Hematopoietic multipotent progenitor cell treated with erythropoietin and hydrocortisone succinate and interleukin-3 and kit ligand, for 17 days (in vitro differentiated cells): Measurements from ENCODE around the gene ACTRT2.

ENCODE experiments used
- DNase-seq: peaks from one replicate; pipeline ENCODE4 v3.0.0-alpha.2; 2015; ENCODE audit warnings: low spot score

Gene ACTRT2

DNA sequence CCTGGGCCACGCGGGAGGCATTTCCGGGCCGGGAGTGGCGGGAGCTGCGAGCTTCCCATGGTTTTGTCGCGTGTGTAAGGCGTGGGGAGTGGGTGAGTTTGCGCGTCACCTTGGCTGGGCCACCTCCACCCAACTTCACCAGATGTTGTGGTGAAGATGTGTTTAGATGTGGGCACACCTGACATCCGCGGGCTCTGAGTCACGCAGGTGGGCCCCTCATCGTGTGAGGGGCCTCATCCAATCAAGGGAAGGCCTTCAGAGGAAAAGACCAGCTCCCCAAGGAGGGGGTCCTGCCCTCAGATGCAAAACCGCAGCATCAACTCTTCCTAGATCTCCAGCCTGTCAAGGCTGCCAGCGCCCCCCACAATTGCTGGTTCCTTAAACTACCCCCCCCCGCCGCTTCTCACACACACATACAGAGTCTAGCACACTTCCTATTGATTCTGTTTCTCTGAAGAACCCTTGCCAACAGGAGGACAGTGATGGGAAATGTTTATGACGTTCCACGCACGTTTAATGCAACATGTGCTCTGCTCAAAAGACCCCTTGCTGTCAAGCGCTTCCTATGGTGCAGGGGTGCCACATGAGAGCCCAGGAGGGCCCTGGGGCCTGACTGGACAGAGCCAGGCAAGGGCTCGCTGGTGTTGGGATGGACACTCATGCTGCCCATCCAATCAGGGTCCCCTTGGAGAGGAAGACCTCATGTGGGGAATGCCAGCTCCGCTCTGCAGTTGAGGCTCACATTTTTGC, 11.9 kb downstream of the ACTRT2 start:
- DNase-seq: no peak

DNA sequence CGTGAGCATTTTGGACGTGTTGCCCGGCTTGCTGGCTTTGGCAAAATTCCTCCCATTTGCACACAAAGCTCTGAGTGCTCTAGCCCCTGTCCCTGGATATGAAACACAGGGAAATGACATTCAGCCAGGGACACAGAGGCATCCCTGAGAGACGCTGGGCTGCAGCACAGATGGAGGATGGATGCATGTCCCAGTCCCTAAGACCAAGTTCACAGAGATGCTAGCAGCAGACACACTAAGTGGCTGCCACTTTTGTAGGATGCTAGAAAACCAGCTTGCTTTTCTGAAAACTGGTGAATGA, 12.5 kb downstream of the ACTRT2 start:
- DNase-seq: no peak

DNA sequence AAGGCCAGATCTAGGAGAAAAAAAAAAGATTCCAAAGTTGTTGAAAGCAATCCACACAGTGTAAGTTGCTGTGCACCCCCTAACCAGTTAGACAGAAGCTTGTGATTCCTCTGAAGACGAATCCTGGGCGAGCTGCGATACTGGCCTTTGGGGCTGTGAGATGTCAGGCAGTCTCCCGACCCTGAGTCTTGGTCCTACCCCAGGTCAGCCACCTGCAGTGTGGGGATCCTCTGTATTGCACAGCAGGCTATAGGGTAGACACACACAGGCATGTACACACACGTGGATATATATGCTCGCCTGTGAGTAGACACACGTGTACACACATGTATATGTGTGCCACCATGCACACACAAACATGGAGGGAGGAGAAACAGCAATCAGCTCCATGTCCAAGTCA, 12.9 kb downstream of the ACTRT2 start:
- no peak for DNase-seq

DNA sequence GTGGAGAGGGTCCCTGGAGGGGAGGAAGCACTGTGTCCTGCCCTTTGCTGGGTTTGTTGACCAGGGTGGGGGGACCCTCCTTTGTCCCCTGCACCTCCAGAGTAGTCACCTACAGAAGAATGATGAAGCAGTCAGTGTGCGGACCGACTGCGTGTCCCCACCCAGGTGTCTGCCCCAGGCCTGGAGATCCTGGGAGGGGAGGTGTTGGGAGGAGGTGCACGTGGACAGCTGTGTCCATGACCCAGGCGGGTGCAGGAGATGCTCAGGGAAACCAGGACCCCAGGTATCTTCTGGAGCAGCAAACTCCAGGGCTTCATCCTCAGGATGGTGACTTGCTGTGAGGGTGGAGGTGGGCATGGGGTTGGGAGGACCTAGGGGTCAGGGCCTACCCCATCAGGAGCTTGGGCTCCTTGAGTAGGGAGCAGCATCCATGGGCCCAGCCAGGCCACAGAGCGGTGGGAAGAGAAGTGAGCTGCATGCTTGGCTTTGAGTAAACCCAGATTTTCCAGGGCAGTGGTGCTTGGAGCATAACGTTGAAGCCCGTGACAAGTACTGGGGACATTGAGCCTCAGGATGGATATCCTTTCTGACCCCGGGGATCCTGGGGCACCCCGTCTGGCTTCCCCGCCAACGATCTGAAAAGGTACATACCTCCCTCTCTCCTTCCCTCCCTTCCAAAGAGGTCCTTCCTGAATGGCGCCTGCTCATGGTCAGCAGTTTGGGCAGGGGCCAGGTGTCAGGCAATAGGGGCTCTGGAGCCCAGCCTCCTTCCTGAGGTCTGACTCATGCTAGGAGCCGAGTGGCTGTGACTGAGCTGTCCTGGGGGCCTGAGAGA, 13.7 kb downstream of the ACTRT2 start:
- no peak for DNase-seq

DNA sequence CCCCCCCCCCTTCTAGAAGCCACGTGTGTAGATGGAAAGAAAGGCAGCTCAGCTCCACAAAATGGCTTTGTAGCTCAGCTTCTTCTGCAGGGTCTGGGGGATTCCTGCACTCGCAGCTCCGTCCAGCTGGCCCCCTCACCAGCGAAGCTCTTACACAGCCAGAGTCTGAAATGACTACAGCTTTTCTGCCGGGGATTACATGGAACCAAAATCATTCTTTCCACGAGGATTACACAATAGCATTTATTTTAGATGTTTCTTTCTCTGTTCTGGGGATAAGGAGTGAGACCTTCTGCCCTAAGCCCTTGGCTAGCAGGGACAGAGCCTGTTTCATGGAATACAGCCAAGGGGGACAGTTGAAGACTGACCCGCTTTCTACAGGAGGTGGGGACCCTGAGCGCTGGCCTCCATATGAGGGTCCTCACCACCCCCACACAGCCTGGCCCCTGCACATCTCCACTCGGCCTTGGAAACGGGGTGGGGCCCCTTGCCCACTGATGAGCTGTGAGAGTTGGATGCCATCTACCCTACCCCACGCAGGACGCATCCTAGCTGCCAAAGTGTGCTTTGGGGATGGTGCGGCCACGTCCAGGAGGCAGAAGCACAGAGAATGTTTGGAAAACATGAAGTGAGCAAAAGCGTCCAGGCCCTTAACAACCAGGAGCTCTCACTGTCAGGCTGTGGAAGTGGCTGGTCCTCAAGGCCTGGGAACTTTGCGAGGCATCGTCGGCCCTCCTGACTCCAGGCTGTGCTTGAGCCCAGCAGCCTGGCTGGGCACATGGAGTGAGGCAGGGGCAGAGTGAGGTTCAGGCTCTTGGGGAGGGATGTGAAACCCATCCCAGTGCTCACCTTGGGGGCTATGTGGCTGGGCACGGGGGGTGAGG, 14.5 kb downstream of the ACTRT2 start:
- no peak for DNase-seq

DNA sequence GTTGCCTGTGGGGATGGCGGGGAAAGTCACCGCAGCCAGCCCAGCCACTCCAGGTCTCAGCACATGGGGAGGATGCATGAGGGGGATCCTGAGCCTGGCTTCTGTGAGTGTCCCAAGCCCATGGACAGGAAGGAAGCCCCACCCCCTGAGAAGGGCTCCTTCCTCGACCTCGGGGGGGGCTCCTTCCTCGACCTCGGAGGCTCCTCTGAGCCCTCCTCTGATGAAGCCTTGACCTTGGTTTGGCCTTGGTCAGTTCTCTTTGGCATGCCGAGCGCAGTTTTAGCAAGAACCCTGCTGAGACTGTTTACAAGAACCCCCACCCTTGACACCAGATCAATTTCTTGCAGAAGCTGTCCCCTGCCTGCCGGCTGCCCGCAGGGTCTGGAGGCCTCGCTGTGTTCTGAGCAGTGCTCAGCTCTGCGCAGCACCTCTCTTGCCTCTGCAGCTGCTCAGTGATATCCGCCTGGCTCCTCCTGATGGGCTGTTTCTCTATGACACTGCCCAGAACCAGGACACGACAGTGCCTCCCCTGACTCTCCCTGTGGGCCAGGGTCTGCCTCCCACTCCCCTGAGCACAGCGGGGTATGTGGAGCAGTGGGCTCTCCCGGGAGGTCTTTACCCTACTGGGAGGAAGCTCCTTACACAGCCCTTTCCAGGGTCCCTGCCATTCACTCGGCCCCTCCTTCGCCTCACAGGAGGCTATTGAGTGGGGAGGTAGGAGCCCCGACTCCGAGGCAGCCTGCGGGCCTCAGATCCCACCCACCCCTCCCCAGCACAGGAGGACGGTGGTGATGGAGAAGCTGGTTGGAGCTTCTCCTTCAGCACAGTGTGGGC, 15.4 kb downstream of the ACTRT2 start:
- no peak for DNase-seq

DNA sequence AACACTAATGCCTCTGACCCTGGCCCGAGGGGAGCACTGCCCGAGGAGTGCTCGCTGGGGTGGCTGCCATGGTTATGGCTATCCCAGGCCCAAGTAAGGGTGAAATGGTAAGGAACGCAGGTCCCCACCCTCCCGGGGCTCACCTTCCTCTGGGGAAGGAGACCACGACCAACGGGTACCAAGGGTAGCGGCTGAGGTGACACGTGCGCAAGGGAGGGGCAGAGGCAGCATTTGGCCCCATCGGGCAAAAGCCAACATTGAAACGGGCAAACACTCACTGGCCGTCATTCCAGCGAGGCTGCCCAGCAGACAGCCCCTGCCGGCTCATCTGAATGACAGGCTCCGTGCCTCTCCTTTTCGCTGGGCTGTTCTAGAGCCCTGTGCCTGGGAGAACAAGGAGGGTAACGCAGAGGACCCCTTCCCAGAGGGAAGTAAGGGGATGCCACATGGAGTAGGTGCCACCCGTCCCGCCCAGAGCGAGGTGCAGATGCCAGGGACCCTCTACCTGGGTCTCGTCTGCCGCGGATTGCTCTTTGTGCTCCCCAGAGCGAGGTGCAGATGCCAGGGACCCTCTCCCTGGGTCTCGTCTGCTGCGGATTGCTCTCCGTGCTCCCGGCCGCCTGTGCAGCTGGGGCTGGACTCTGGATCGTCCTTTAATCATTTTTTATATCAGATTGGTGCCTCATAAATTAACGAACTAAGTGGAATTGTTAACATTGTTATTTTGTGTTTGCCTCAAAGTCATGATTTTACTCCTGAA, 16.2 kb downstream of the ACTRT2 start:
- no peak for DNase-seq

DNA sequence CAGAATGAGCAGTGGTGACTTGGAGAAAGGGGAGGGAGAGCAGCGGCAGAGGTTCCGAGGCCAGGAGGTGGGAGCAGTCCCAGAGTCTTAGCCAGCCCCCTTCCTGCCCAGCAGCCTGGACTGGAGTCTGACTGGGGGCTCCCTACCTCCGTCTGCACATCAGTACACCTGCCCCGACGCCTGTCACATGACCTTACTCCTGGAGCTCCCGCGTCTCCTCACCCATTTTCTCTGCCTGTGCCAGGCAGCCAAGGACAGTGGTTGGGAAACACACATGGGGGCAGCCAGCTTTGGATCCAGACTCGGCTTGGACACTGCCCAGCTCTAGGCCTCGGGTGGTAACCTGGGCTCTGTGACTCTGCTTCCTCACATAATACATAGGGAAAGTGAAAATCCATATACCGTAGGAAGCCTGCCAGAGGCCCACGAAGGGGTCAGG, 16.9 kb downstream of the ACTRT2 start:
- no peak for DNase-seq

DNA sequence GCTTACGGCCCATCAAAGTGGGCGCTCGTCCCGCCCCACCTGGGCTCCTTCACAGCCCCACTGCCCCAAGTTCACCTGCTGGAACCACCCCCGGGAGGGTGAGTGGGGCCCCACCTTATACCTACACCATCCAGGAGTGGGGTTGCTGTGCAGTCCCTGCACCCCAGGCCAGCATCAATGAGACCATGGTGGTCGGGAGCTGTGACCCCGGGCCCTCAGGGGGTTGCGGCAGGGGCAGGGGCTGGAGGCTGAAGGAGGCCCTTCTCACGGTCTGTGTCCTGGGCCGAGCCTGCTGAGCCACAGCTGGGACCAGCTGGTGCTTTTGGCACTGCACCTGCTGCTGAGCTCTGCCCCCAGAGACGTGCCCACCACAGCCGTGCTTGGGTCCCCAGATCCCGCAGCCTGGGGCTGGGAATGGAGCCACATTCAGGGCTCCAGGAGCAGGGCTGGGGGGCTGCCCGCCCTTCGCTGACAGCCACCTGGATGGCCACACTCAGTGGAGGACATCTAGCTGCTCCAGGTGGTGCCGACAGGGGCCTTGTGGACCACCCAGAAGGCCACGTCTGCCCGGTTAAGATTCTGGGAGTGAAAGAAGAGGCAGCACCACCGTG, 17.4 kb downstream of the ACTRT2 start:
- no peak for DNase-seq

DNA sequence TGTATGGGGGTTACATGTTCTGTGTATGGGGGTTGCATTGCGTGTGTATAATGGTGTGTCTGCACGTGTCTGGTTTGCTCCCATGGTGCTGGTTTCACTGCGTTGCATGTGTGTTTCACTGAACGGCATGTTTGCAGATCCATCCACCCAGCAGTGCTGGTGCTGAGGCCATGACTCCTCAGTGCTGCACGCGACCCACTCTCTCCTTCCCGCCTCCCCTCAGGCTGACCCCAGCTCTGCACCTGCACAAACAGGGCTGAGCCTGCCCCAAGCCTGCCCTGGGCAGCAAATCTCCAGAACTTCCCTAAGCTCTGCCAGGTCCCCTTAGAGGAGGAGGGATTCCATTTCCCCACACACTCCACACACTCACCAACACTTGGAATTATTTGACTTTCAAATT, 18.7 kb downstream of the ACTRT2 start:
- no peak for DNase-seq

DNA sequence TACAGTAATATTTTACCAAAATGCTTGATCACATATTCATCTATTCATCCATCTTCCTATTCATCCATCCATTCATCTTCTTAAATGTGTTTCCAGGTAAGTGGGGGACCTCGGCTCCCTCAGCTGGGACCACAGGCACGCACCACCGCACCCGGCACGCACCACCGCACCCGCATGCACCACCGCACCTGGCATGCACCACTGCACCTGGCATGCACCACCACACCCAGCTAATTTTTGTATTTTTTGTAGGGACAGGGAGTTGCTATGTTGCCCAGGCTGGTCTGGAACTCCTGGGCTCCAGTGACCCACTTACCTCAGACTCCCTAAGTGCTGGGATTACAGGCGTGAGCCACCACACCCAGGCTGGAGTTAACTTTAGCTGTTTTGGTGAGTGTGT, 21.2 kb downstream of the ACTRT2 start:
- DNase-seq: no peak

DNA sequence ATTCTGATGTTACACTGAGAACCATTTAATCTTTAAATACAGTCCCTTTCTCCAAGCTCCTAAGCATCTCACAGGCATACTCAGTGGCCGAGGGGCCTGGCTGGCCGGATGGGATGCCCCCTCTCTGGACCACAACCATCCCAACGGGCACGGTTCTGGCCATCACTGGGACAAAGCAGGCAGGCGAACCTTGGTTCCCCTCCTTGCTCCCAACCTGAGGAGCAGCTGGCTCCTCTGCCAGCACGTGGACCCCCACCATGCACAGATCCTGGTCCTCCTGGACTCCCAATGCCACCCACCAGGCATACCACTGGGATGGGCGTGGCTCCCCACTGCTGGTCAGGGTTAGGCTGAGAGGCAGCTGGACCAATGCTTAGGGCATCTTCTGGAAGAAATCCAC, 27.9 kb downstream of the ACTRT2 start:
- no peak for DNase-seq

DNA sequence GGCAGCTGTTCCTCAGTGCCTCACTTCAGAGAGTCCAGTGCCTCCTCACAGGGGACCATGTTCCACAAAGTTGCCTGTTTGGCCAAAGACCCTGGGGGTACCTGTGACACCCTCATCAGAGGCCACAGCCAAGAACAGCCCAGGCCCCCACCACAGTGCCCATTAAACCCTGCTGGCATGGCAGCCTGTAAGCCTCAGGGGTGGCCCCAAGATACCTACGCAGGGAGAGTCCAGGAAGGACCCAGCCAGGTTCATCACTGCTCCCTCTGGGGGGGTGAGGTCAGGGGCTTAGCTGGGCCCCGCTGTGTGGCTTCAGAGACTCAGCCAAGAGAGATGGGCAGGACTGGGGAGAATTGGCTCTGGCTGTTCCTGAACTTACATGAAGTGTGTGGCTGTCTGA, 28.6 kb downstream of the ACTRT2 start:
- no peak for DNase-seq

DNA sequence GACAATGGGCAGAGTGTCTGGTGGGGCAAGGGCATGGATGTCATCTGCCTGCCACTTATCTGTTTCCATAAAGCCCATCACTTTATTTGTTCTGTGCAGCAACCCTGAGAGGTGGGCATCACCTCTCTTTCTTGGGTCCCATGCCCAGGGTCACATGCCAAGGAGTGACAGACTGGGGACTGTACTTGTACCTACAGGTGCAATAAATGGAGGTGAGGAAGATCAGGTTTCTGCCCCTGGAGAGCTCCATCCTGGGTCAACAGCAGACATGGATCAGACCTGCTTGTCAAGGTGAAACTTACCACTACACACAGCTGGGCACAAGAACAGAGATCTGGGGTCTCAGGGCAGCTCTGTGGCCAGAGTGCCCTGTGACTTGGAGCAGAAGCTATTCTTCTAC, 29.3 kb downstream of the ACTRT2 start:
- DNase-seq: no peak

DNA sequence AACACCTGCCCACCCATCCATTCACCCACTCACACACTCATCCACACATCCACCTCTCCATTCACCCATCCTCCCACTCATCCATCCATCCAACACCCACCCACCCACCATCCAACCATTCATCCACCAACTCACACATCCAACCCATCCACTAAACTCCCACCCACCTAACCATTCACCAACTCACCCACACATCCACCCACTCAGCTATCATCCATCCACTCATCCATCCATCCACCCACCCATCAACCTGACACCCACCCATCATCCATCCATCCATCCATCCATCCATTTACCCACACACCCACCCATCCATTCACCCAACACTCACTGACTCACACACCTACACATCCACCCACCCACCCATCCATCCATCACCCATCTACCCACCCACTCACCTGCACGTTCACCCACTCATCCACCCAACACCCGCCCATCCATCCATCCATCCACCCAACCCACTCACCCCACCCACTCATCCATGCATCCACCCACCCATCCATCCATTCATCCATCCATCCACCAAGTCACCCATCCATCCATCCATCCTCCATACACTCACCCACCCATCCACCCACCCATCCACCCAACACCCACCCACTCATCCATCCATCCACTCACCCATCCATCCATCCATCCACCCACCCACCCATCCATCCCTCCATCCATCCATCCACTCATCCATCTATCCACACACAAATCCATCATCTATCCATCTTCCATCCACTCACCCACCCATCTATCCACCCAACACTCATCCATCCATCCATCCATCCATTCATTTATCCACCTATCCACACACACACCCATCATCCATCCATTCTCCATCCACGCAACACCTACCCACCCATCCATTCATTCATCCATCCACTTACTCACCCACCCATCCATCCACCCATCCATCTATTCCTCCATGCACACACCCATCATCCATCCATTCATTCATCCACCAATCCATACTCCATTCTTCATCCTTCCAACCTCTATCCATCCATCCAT, 30.3 kb downstream of the ACTRT2 start:
- DNase-seq: no peak

DNA sequence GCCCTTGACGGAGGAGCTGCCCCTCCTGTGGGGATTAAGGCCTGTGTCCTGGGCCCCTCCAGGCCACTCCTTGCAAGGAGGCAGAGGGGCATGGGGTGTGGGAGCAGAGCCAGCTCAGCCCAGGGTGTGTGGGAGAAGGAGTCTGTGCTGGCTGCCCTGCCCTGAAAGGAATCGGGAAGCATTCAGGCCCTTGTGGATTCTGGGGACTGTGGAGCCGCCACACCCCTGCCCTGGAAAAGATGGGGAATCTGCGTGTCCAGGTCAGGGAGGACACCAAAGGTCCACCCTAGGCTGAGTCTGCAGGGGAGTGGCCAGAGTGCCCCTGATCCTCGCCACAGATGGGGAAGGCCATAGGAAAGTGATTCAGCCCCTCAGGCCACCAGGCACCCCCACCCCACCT, 31.2 kb downstream of the ACTRT2 start:
- DNase-seq: no peak

DNA sequence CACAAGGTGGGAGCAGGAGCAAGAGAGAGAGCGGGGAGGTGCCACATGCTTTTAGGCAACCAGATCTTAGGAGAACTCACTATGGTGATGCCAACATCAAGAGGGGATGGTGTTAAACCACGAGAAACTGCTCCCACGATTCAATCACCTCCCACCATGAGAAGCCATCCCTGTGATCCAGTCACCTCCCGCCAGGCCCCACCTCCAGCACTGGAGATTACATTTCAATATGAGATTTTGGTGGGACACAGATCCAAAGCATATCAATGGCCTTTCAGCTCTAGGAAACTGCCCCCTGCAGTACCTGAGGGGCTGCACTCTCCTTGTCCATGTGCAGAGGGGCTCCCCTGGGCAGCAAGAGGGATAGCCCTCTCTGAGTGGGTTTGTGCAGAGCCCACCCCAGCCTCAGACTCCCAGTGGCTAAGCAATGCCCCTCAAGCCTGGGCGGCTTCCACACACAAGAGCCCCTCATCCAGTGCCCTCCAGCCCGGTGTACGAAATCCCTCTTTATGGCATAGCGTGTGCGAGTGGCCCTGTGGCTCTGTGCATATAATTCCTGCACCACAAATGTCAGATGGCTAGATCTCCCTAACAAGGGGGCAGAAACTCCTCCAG, 32.2 kb downstream of the ACTRT2 start:
- DNase-seq: no peak

DNA sequence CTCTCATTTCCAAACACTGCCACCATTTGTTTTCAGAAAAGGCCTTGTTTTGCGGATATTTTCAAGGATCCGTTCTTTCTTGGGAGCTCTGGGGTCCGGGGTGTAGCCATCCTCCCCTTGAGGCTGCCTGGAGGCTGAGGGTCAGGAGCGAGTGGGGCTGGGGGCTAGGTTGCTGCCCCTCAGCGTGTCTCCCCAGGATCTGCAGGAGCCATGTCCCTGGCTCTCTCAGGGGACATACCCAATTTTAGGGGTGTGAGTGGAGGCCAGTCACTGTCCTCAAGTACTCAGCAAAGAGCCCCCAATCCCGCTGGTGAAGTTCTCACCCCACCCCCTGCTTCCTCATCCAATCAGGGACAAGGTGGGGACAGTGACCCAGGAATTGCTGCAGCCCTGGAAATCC, 32.7 kb downstream of the ACTRT2 start:
- no peak for DNase-seq

DNA sequence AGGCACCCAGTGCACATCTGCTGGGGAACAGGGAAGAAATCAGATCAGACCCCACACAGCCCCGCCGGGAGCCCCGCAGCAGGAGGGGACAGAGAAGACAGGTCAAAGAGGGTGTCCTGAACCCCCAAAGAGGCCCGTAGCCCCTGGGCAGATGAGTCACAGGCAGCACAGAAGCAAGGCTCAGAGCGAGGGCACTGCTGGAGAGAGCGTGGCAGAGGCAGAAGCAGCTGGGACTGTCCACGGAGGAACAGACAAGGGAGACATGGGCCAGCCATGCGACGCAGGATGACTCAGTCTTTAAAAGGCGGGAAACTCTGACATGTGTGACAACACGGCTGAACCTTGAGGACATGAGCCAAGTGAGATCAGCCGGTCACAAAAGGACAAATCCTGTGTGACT, 33.2 kb downstream of the ACTRT2 start:
- DNase-seq: no peak
